T-helper 2 cell treated with Interferon-gamma antibody and Interleukin-4, amounts not matched to agents 5 μg/mL and 100 μg/mL, for 36 hours (primary cell): Measurements from ENCODE around the gene HDAC6.
A peak's percentile ranks its signal among the peaks of the same experiment; 100 is the strongest.
"Not testable (repeated sequence)": the region's sequence is repeated elsewhere in the genome, so short reads cannot be mapped to it uniquely, and the experiment has no call there.

Experiments
- DNase-seq: peaks from one replicate; pipeline ENCODE4 v3.0.0; 2021; ENCODE audit warnings: low spot score
- H3K27ac Mint-ChIP-seq: one replicate; pipeline ENCODE4 v1.8.0; 2021; ENCODE audit warnings: mild to moderate bottlenecking, mixed read lengths
- H3K27me3 Mint-ChIP-seq: one replicate; pipeline ENCODE4 v1.8.0; 2021; ENCODE audit warnings: low read depth, mixed read lengths
- H3K36me3 Mint-ChIP-seq: one replicate; pipeline ENCODE4 v1.8.0; 2021; ENCODE audit warnings: low read depth, mixed read lengths
- H3K4me1 Mint-ChIP-seq: one replicate; pipeline ENCODE4 v1.8.0; 2021; ENCODE audit warnings: low read depth, mixed read lengths
- H3K4me3 Mint-ChIP-seq: one replicate; pipeline ENCODE4 v1.8.0; 2022; ENCODE audit warnings: mild to moderate bottlenecking, moderate library complexity, mixed read lengths
- H3K9me3 Mint-ChIP-seq: one replicate; pipeline ENCODE4 v1.8.0; 2021; ENCODE audit warnings: mixed read lengths

Gene HDAC6

GRCh38 chrX:48798318-48798717 lies 3.5 kb upstream of the HDAC6 start:
- Mint-ChIP-seq H3K9me3 (no peaks in the 10 kb centered on the region), H3K27ac (no peak overlapping the region), H3K4me1 (peaks cover 10% of the 10 kb centered on the region), H3K4me3 (no peak overlapping the region), H3K36me3 (peaks cover 4% of the 10 kb centered on the region), H3K27me3 (no peaks in the 10 kb centered on the region)
- no peak for DNase-seq

- Mint-ChIP-seq H3K9me3 (no peaks in the 10 kb centered on the region), H3K27me3 (no peaks in the 10 kb centered on the region), H3K36me3 (peaks cover 10% of the 10 kb centered on the region), H3K4me3 (peak overlapping the region; percentile 92), H3K4me1 (peaks cover 11% of the 10 kb centered on the region), H3K27ac (peak overlapping the region; percentile 99)
- no peak for DNase-seq
Measured at GRCh38 chrX:48800574-48801279, 1.1 kb upstream of the HDAC6 start.

- H3K36me3 Mint-ChIP-seq: peaks cover 10% of the 10 kb centered on the region
- H3K27ac Mint-ChIP-seq: peak overlapping the region; percentile 99
- H3K27me3 Mint-ChIP-seq: no peaks in the 10 kb centered on the region
- H3K9me3 Mint-ChIP-seq: no peaks in the 10 kb centered on the region
- peak; percentile 75 for DNase-seq
- peaks cover 11% of the 10 kb centered on the region for H3K4me1 Mint-ChIP-seq
- peak overlapping the region; percentile 92 for H3K4me3 Mint-ChIP-seq
Measured at GRCh38 chrX:48802089-48802904, 430 bp downstream of the HDAC6 start.

- no peak for DNase-seq
- Mint-ChIP-seq H3K36me3 (peaks cover 10% of the 10 kb centered on the region), H3K27ac (peak overlapping the region; percentile 99)
Measured at GRCh38 chrX:48802905-48803200, 986 bp downstream of the HDAC6 start.

GRCh38 chrX:48806081-48806480 lies 4.2 kb downstream of the HDAC6 start:
- Mint-ChIP-seq H3K4me3 (no peak overlapping the region), H3K27ac (no peak overlapping the region), H3K36me3 (peaks cover 12% of the 10 kb centered on the region), H3K4me1 (peaks cover 5% of the 10 kb centered on the region), H3K9me3 (no peaks in the 10 kb centered on the region), H3K27me3 (no peaks in the 10 kb centered on the region)
- DNase-seq: no peak

More at GRCh38 chrX:48802905-48803200, 986 bp downstream of the HDAC6 start:
- H3K4me3 Mint-ChIP-seq: peak overlapping the region; percentile 92
- H3K27me3 Mint-ChIP-seq: no peaks in the 10 kb centered on the region
- peaks cover 11% of the 10 kb centered on the region for H3K4me1 Mint-ChIP-seq
- no peaks in the 10 kb centered on the region for H3K9me3 Mint-ChIP-seq

GRCh38 chrX:48813644-48814043 lies 11.8 kb downstream of the HDAC6 start:
- no peak for DNase-seq
- peaks cover 7% of the 10 kb centered on the region for H3K36me3 Mint-ChIP-seq
- no peak overlapping the region for H3K27ac Mint-ChIP-seq
- no peak overlapping the region for H3K4me3 Mint-ChIP-seq
- H3K4me1 Mint-ChIP-seq: no peaks in the 10 kb centered on the region
- H3K27me3 Mint-ChIP-seq: no peaks in the 10 kb centered on the region
- no peaks in the 10 kb centered on the region for H3K9me3 Mint-ChIP-seq

GRCh38 chrX:48814722-48815121 lies 12.9 kb downstream of the HDAC6 start:
- no peaks in the 10 kb centered on the region for H3K9me3 Mint-ChIP-seq
- H3K4me3 Mint-ChIP-seq: no peak overlapping the region
- no peaks in the 10 kb centered on the region for H3K27me3 Mint-ChIP-seq
- no peak for DNase-seq
- H3K27ac Mint-ChIP-seq: no peak overlapping the region
- no peaks in the 10 kb centered on the region for H3K4me1 Mint-ChIP-seq
- peaks cover 9% of the 10 kb centered on the region for H3K36me3 Mint-ChIP-seq

GRCh38 chrX:48815266-48815665 lies 13.4 kb downstream of the HDAC6 start:
- Mint-ChIP-seq H3K27ac (no peak overlapping the region), H3K27me3 (no peaks in the 10 kb centered on the region), H3K9me3 (no peaks in the 10 kb centered on the region), H3K4me1 (no peaks in the 10 kb centered on the region), H3K4me3 (no peak overlapping the region), H3K36me3 (peaks cover 9% of the 10 kb centered on the region)
- no peak for DNase-seq

GRCh38 chrX:48816014-48816810 lies 14.3 kb downstream of the HDAC6 start:
- DNase-seq: no peak
- H3K4me1 Mint-ChIP-seq: no peaks in the 10 kb centered on the region
- no peaks in the 10 kb centered on the region for H3K27me3 Mint-ChIP-seq
- H3K27ac Mint-ChIP-seq: no peak overlapping the region
- H3K9me3 Mint-ChIP-seq: no peaks in the 10 kb centered on the region
- no peak overlapping the region for H3K4me3 Mint-ChIP-seq
- peaks cover 6% of the 10 kb centered on the region for H3K36me3 Mint-ChIP-seq

- H3K27ac Mint-ChIP-seq: no peak overlapping the region
- peaks cover 3% of the 10 kb centered on the region for H3K36me3 Mint-ChIP-seq
- no peaks in the 10 kb centered on the region for H3K9me3 Mint-ChIP-seq
- no peak overlapping the region for H3K4me3 Mint-ChIP-seq
- H3K4me1 Mint-ChIP-seq: no peaks in the 10 kb centered on the region
- no peak for DNase-seq
- H3K27me3 Mint-ChIP-seq: no peaks in the 10 kb centered on the region
Measured at GRCh38 chrX:48818098-48818497, 16.2 kb downstream of the HDAC6 start.

- DNase-seq: no peak
- Mint-ChIP-seq H3K4me1 (no peaks in the 10 kb centered on the region), H3K27ac (no peak overlapping the region)
Measured at GRCh38 chrX:48818866-48819265, 17.0 kb downstream of the HDAC6 start.

GRCh38 chrX:48819394-48819793 lies 17.5 kb downstream of the HDAC6 start:
- H3K36me3 Mint-ChIP-seq, H3K9me3 Mint-ChIP-seq, H3K4me1 Mint-ChIP-seq, H3K27ac Mint-ChIP-seq, H3K4me3 Mint-ChIP-seq, H3K27me3 Mint-ChIP-seq, DNase-seq: not testable (repeated sequence)

More at GRCh38 chrX:48818866-48819265, 17.0 kb downstream of the HDAC6 start:
- Mint-ChIP-seq H3K4me3 (no peak overlapping the region), H3K9me3 (no peaks in the 10 kb centered on the region), H3K36me3 (peaks cover 6% of the 10 kb centered on the region), H3K27me3 (no peaks in the 10 kb centered on the region)

GRCh38 chrX:48823053-48823452 lies 21.2 kb downstream of the HDAC6 start:
- Mint-ChIP-seq H3K4me1 (no peaks in the 10 kb centered on the region), H3K36me3 (peaks cover 17% of the 10 kb centered on the region), H3K27ac (no peak overlapping the region), H3K27me3 (peaks cover 8% of the 10 kb centered on the region), H3K4me3 (no peak overlapping the region), H3K9me3 (no peaks in the 10 kb centered on the region)
- no peak for DNase-seq

GRCh38 chrX:48824066-48824465 lies 22.2 kb downstream of the HDAC6 start:
- Mint-ChIP-seq H3K4me3 (no peak overlapping the region), H3K4me1 (no peaks in the 10 kb centered on the region), H3K27ac (no peak overlapping the region), H3K9me3 (no peaks in the 10 kb centered on the region), H3K36me3 (peaks cover 16% of the 10 kb centered on the region), H3K27me3 (peaks cover 16% of the 10 kb centered on the region)
- no peak for DNase-seq
